Embryonic facial prominence (tissue), 1 donor: ENCODE results near the gene MGARP.
"Not testable (repeated sequence)": the region's sequence is repeated elsewhere in the genome, so short reads cannot be mapped to it uniquely, and the experiment has no call there.

ENCODE experiments used
- DNase-seq: peaks from one replicate; pipeline ENCODE4 v3.0.0-alpha.2; 2016; ENCODE audit errors: extremely low spot score

MGARP gene

DNA sequence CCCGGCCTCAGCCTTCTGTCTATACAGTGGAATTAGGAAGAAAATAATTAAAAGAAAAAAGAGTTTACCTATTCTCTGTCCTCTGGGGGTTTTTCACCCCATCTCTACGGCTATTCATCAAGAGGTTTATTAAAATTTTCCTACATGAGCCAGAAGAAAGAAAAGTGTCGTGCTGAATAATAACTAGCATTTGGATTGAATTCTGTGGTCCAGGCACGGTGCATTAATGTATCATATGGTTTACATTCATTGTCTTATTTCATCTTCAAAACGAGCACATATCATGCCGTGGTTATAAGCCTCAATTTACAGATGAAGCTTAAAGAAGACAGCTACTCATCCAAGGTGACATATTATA lies 15.9 kb upstream of the MGARP start:
- no peak for DNase-seq

DNA sequence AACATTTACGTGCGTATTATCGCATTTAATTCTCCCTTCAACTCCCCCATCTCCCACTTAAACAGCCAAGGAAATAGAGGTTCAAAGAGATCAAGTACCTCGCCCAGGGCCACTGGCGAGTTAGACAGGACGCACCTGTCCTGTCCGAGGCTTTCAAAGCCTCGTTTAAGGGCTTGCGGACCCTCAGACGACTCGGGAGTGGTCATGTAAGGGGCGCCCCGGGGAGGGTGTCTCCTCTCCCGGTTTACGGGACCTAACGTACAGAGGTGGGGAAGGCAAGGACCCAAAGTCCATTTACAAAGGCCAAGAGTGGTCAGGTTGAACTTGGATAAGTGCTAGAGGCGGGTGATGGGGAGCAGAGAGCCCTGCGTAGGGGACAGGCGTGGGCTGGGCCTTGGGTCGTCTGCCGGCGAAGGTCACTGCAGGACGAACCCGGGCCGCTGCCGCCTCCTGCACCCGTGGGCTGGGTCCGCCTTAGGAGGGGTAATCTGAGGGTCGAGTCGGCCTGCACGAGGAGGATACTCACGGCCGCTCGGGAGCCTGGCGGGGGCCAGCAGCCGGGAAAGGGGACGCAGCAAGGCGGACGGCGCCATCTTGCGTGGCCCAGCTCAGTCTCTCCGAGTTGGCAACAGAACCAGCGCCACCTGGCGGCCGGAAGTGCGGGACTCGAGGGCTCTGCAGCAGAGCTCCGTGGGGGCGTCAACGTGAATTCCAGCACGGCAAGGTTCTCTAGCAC lies 15.3 kb upstream of the MGARP start:
- DNase-seq = peak; percentile 89

DNA sequence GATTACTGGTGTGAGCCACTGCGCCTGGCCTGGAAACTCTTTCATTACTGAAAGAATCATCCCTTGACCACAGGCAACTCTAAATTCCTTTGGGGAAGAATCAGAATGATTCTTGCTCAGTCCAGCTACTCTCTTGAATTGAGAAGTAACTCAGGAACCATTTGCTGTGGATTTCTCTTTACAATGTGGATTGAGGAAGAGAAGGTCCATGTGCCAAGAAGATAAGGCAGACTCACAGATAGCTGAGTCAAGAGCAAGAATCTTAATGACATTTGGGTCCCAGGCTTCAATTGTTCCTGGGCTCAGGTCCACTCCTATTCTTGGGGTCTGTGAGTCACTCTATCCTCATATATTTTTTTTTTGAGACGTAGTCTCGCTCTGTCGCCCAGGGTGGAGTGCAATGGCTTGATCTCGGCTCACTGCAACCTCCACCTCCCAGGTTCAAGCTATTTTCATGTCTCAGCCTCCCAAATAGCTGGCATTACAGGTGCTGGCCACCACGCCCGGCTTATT lies 6.2 kb upstream of the MGARP start:
- DNase-seq = no peak

DNA sequence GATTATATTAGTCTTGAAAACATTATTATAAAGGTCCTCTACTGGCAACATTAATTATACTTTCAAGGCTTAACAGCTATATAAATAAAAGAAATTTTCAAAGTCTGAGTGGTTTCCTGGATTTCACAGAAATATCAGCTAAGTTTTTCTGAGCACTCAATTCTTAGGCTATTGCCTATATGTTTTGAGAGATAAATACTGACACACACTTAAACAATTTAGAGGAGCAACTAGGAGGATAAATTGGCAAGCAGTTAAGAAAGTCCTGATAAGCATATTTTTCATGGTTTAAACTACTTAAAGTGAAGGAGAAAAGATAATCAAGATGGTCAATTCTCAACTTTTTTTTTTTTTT lies 2.7 kb upstream of the MGARP start:
- no peak for DNase-seq

DNA sequence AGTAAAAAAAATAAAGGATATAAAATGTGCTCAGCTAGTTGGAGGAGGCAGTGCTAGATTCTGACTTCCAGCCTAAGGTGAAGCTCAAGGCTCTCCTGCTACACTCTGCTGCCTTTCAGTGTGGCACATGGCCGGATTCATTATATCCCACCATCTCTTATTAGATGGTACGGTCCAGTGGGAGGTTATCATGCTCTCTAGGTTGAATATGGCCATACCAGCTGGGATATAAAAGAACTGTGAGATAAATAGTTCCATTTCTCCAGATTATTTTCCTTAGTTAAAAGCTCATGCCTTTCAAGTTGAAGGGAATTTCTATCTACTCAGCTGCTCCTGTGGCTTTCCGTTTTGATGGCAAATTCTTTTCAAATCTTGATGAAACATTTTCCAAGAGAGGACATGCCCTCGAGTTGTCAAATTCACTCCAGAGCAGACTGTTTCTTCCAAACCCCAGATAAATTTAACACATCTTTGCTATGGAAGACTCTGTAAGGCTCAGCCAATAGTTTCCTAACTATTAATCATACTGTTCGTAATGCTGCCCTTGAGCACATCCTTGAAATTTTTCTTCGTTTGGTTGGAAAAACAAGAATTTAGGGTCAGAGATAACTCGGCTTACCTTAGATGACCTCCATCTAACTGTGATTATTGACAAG lies 2.2 kb upstream of the MGARP start:
- no peak for DNase-seq

DNA sequence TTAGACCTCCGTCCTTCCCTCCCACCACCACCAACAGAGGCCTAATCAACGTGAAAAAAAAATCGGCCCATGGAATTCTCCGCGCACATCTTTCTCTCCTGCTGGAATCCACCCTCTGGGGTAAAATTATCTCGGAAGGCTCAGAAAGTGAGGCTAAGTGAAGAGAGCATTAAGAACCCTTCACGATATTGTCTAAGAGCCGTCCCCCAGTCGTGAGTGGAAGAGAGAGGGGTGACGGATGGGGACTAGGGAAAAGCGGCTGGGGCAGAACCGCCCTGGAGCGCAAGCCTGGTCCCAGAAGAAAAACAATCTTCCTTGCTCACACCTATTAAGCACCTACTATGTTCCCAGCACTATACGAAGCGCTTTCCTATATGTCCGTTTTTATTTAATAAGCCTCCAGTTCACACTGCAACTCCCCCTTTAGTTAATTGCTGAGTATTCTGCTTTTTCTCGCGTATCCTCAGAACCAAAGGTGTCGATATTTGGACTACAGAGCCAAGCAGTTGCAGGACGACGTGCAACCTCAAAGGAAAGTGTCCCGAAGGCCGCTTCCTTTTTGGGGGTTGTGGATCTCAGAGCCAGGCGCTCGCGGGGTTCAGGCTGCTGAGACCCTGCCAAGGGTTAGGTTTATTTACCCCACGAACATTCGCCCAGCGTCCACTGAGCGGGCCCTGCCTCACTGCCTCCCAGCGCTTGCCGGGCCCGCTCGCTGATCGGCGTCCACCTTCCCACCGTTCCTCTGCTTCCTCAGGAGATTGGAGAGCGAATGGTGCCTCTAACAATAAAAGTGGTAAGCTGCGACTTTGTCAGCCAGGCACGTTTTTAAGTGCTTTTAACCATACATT lies 889 bp downstream of the MGARP start:
- no peak for DNase-seq

DNA sequence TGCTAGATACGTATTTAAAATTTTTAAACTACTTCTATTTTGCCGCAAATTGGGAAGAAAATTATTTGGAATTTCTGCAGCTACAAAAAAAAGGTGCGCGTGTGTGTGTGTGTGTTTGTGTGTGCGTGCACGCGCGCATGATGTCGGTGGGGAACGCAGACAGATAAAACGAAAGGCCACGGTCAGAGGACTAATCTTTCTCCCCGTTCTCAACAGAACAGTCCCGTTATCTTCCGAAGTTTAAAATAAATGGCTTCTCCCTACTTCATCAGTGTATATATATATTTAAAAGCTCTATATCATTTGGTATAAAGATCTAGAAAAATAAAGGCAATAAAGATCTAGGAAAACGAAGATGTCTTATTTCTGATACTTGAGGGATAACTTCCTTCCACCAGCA lies 1.5 kb downstream of the MGARP start:
- DNase-seq = no peak

DNA sequence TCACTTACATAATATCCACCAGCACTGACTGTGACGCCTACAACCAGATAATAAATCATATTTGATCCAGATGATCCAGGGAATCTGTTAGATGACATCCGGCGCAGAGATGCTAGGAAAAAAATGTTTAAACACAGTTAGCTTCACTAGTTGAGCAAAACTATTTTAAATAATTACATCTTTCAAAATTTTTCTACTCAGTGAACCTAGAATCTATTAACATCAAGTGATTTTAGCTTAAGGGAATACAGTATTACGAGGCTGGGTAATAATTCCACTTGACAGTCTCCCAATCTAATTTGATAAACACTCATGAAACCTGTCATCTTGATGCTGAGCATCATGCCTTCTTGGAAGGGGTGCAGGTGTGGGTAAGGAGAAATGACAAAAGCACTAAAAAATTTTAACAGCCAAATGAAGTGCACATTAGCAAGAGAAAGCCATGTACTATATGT lies 4.7 kb downstream of the MGARP start:
- DNase-seq = no peak

DNA sequence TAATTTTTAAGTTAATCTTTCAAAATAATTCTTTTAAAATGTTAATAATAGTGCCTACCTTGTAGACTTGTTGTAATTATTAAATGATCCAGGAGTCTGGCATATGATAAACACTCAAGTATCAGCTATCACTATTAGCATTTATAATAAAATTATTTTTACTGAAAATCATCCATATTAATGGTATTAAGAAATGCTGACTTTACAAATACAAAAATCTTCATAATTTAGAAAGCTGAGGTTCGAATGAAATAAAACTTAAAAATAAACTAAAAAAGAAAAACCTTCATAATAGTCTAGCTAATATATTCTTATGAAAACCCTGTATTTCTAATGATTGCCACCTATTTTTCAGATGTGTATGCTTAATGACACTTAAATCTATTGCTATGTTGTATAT lies 5.2 kb downstream of the MGARP start:
- no peak for DNase-seq

DNA sequence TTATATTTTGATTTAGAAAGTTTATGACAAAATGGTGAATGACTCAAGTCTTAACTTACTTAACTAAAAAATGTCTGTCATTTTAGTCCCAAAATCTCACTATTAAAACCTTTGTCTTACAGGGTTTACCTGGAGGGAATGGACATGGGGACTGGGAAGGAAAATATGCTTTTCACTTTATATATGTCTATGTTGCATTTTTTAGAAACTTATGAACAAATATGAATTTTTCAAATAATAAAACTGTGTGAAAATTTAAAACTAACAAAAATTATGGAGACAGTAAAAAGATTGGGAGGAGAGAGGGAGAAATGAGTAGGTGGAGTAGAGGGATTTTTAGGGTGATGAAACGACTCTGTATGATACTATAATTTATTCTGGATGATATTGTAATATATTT lies 6.2 kb downstream of the MGARP start:
- no peak for DNase-seq

DNA sequence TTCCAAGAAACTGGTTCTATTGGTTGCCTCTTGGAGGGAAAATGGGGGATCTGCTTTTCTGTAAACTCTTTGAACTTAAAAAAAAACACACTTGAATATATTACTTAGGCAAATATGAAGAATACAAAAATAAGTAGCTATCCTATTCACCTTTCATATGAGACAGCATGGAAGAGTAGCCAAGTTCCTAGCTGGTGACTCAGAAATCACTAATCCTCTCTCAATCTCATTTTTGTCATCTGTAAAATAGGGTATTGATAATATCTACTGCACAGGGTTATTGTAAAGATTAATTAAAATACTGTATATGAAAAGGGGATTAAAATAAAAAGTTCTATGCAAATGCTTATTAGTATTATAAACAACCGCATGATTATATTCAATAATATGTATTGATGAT lies 12.7 kb downstream of the MGARP start:
- no peak for DNase-seq

DNA sequence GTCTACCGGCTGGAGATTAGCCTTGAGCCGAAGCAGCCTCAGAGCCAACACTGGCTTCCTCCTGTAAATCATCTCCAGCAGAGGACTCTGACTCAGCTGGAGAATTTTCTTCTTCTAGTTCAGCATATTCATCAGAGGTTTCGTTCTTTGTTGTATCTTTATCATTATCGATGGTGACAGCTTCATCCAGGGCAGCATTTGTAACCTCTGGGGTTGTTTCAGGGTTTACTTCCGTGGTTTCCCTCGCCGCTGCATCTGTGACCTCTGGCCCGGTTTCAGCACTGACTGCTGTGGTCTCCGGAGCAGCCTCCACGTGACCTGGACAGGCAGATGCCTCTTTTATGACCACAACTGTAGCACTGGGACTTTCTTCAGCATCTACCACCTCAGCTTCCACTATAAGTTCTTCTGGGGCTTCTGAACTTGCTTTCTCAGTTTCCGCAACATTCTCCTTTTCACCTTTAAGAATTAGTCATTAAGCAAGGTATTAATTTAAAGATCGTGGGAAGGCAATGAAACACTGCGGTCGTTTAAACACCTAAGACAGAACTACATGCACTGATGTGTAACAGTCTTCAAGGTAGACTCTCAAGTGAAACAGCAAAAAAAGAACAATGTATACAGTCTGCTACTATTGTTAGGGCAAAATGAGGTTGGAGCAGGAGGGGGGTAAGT lies 13.3 kb downstream of the MGARP start:
- DNase-seq = no peak

DNA sequence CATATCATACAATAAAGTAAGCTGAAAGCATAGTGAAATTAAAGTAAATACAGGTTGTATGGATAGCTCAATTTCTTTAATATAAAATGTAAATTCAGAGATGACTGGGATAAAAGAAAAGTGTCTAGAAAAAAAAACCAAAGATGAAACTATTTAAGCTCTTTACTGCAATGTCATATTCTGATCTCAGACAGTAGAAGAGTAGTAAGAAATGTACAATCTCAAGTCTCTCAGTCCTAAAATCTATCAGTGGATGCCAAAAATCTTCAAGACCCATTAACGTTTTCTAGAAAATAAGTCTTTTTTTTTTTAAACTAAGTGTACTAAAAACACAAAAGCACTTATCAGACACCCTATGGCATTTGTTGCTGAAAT lies 13.8 kb downstream of the MGARP start:
- DNase-seq = no peak

DNA sequence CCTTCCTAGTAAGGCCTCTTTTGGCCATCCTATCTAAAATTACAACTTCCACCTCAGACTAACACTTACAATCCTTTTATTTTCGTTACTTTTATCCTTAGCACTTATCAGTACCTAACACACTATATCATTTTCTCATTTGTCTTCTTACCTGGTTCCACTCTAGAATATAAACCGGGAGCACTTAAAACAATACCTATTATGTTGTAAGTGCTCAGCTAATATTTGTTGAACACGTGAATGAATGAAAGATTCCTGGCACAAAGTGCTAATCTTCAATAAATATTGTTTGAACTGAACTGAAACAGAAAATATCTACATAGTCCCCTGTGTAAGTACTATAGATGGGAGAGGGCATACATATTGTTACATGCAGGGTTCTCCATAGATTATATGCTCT lies 14.4 kb downstream of the MGARP start:
- DNase-seq = no peak

DNA sequence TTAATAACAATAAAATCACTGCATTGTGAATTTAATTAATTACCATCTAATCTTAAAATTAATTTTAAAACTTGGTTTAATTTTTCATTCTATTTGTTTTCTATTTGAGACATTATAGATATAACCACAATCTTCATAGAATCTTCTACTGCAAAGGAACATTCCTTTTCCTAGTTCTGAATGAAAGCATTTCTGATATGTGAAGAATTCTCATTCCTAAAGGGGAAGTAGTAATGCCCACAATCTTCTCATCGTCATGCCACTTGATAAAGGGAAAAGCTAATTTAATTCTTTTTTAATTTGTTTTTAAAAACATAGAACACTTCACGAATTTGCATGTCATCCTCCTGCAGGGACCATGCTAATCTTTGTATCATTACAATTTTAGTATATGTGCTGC lies 23.7 kb downstream of the MGARP start:
- DNase-seq = no peak

DNA sequence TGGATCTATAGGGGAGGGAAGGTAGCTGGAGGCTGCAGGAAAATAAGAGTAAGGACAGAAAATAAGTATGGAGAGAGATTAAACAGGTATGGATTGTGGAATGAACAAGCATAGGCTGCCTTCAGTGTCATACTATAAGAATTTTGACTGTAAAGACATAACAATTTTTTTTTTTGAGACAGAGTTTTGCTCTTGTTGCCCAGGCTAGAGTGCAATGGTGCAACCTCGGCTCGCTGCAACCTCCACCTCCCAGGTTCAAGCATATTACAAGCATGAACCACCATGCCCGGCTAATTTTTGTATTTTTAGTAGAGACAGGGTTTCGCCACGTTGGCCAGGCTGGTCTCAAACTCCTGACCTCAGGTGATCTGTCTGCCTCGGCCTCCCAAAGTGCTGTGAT lies 24.4 kb downstream of the MGARP start:
- not testable (repeated sequence) for DNase-seq

DNA sequence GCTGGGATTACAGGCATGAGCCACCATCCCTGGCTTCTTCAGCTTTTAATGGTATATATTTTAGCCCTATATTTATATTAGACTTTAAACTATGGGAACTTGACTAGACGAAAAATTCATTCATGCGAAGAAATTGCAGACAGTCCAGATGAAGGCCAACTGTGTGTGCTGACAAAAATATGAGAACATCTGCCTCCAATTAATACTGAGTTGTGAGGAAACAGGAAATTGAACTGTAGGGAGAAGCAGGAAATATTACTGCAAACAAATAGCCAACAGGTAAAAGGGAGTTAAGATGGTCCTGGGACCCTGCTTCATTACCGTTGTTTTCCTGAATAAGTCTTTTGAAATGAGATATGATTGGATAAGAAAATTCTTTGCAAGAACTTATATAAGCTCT lies 26.3 kb downstream of the MGARP start:
- DNase-seq = no peak

DNA sequence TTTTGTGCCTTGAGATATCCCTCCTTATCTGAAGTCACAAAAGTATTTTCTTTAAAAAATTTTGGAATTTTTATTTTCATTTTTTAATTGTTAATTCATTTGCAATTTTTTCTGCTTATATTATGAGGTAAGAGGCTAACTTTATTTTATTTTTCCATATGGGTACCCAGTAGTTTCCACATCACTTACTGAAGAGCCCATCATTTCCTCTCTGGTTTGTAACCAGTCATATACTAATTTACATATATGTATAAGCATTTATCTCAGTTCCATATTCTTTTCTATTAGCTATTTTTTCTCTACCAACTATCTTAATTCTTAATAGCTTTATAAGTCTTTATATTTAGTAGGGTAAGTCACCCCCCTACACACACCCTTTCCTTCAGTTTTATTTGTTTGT lies 27.0 kb downstream of the MGARP start:
- no peak for DNase-seq

DNA sequence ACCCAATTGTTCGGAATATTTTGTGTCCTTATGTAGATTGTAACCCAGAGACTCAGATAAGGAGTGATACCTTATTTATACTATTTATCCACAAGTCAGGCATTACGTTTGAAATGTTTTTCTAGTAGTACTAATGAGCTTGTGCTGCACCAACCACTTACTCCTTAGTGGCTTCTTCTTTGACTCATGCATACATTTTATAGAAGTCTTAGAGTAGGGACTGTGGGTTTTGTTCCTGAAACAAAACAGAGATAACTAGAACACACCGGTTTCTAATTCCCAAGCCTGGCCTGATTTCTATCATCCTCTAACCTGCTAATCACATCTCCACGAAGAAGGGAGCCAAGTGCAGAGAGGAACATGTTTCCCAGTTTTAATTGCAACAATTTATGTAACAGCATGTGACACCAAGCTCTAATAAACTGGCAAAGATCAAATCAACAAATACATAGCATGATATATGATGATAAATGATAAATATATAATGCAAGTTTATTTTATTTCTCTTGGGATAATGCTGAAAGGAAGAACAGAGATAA lies 32.3 kb downstream of the MGARP start:
- DNase-seq = no peak

DNA sequence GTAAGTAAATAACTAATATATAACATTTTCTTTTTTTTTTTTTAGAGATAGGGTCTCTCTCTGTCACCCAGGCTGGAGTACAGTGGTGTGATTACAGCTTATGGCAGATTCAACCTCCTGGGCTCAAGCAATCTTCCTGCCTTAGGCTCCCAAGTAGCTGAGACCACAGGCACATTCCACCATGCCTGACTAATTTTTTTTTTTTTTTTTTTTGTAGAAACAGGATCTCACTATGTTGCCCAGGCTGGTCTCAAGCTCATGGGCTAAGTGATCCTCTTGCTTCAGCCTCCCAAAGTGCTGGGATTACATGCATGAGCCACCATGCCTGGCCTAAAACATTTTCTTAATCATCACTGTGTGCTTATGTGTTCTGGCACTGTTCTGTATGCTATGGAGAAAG lies 32.8 kb downstream of the MGARP start:
- DNase-seq = no peak

DNA sequence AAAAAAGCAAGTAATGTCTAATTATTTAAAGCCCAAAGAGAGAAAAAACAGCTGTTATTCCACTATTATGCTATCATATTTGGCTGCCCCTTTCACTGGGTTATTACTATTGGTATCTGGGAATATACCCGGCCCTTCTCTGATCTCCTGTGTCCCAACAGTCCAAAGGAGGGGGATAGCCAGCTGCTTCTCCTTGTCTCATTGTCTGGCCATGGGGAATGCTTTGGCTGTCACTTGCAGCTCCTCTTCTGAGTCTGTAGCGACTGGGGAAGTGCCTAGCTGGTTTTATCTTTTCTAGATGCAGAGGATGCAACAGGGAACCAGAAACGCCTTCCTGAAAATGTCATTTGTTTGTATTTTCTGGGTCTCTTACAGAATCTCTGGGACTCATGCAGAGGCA lies 33.9 kb downstream of the MGARP start:
- DNase-seq = no peak

DNA sequence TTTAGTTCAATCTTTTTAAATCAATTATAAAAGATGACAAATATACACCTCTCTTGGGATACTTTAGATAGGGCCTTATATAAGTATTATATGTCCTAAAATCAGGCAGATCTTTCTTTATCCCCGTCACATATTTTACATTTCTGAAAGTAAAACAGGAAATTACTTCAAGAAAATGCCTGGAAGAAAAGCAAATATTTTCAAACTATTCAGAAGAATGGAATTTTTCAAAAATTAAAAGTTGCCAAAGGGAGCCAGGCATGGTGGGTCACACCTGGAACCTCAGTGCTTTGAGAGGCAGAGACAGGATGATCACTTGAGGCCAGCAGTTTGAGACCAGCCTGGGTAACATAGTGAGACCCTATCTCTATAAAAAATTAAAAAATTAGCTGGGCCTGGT lies 34.4 kb downstream of the MGARP start:
- DNase-seq = no peak
